ENCODE results near the gene ITGA7. TPM values are rescaled to one million over a fixed set of nuclear protein-coding genes. Genes with fewer than 3 reads are reported as not detected.

ITGA7 gene
- total RNA-seq, 1 donor from 2014 or later = 87.4 TPM

- DNase-seq = no peak
Measured at GRCh38 chr12:55736076-55736475, 28.4 kb upstream of the ITGA7 start.

GRCh38 chr12:55734595-55734994, 26.9 kb upstream of the ITGA7 start:
- DNase-seq = no peak

DNA sequence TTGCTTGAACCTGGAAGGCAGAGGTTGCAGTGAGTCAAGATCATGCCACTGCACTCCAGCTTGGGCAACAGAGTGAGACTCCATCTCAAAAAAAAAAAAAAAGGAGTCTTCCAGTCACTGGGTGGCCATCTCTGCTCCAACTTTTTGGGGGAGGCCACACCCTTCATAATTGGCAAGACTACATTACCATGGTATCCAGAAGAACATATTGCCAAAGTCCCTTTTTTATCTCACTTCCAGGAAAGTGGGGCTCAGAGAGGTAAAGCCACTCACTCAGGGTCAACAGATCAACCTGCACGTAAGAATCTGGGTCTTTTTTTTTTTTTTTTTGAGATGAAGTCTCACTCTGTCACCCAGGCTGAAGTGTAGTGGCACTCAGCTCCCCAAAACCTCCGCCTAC, 26.2 kb upstream of the ITGA7 start:
- no peak for DNase-seq

- no peak for DNase-seq
Measured at GRCh38 chr12:55733021-55733555, 25.4 kb upstream of the ITGA7 start.

DNA sequence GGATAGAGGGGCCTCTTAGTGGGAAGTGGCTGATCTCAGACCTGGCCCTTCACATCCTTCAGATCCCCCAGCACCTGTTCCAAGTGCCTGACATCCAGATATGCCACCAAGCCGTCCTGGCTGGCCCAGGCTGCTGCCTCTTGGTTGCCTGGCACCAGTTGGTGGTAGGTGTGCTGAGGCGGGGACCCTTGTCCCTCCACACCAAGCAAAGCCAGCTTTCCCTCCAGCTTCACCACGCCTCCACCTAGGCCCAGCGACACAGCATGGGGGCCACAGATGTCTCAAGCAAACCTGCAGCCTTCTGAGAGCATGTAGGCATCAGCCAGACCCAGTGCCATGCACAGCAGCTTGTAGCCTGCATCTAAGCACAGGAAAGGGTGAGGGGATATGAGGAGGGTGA, 24.6 kb upstream of the ITGA7 start:
- no peak for DNase-seq

DNA sequence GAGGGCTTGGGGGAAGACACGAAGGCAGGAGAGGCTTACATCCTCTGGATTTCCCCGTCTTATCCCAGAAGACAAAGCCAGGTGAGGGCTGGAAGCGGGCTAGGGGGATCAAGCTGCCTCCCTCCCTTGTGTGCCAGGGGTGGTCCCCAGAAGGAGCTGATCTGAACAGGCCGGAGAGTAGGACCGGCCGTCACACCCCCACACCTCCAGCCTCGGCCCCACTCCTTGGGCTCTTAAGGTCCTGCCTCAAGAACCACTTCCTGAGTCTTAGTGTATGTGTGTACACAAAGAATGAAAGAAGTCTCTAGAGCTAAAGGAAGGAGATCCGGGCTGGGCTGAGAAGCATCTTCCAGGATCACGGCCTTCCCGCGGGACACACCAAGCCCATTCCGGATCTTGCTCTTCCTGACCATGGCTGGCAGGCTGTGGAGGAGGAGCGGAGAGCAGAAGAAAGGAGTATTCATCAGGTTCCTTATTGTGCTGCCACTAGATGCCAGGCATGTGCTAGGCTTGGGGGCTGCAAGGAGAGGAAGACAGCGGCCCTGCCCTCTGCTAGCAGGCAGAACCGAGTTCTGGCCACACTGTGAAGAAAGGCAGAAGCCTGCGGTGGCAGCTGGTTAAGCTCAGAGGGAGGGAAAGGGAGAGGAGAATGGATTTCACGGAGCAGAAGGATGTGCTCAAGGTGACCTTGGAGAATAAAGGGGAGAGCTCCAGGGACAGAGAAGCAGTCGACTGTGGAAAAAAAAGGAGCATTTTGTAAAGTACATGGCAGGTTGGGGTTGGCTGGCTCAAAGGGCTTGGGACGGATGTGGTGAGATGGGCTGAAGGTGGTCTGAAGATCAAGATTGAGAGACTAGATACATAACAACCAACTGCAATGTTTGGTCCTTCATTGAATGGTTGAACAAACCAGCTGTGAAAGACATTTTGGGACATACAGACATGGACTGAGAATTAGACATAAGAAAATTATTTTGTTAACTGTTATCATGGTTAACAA, 22.4 kb upstream of the ITGA7 start:
- peak; percentile 73 for DNase-seq

- peak; percentile 97 for DNase-seq
Measured at GRCh38 chr12:55728939-55729818, 21.5 kb upstream of the ITGA7 start, which contains the start of gene CD63. CD63 (minus strand) TSS chr12:55729009; CDS start chr12:55728341, 668 bp downstream.

- peak; percentile 85 for DNase-seq
Measured at GRCh38 chr12:55728186-55728938, 20.7 kb upstream of the ITGA7 start.

DNA sequence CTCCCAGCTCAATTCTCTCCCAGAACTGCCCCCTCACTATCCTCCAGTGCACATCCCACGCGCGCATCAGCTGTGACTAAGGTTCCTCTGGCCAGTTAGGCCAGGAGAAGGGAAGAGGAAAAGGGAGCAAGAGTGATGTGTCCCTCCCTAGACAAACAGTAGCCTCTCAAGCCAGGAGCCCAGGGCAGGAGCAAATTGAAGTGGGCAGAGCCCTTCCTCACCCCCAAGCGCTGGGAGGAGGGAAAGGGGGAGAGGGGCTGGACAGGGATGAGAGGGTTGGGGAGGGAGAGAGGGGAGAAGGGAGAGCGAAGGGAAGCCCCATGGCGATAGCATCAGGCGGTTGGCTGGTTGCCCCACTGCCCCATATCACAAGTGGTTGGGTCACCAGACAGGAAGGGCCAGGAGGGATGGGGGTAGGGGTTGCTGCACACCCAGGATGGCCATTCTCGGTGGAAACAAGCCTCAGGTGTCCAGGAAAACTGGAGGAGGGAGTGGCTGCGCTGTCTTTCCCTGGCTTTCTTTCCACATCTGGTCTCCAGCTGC, 20.0 kb upstream of the ITGA7 start:
- DNase-seq = peak; percentile 70

DNA sequence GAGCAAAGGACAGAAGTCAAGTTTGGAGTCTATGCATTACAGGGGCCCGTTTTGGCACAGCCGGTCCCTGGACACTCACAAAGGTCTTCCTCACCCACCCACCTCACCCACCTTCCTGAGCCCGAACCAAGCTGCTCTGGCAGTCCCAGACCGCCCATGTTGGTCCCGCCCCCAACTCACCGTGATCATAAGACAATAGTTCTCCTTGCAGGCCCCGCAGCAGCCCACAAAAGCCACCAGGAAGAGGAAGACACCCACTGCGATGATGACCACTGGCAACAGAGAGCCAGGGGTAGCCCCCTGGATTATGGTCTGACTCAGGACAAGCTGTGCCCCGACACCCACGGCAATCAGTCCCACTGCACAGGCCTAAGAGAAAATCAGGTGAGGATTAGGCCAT, 19.3 kb upstream of the ITGA7 start:
- no peak for DNase-seq

GRCh38 chr12:55725556-55725955, 17.9 kb upstream of the ITGA7 start:
- DNase-seq = no peak

GRCh38 chr12:55724940-55725309, 17.2 kb upstream of the ITGA7 start:
- no peak for DNase-seq

DNA sequence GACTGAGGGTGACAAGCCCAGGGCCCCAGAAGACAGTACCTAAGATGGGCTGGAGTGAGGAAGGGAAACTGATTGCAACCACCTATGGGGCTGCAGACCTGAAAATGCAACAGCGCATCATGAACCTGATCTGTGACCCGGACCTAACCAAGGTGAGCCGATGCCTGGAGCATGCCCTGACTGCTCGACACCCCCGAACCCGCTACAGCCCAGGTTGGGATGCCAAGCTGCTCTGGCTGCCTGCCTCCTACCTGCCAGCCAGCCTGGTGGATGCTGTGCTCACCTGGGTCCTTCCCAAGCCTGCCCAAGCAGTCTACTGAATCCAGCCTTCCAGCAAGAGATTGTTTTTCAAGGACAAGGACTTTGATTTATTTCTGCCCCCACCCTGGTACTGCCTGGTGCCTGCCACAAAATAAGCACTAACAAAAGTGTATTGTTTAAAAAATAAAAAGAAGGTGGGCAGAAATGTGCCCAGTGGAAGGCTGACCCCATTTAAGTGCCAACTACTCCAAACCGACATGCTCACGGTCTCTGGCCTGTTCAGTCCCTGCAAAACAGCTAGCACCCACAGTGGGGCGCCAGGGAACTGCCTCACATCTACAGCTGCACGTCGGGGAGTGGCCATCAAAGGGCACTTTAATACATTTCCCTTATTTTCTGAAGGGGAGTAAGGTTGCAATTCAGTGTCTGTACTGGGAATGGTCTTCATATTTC, 16.7 kb upstream of the ITGA7 start:
- peak; percentile 49 for DNase-seq

DNA sequence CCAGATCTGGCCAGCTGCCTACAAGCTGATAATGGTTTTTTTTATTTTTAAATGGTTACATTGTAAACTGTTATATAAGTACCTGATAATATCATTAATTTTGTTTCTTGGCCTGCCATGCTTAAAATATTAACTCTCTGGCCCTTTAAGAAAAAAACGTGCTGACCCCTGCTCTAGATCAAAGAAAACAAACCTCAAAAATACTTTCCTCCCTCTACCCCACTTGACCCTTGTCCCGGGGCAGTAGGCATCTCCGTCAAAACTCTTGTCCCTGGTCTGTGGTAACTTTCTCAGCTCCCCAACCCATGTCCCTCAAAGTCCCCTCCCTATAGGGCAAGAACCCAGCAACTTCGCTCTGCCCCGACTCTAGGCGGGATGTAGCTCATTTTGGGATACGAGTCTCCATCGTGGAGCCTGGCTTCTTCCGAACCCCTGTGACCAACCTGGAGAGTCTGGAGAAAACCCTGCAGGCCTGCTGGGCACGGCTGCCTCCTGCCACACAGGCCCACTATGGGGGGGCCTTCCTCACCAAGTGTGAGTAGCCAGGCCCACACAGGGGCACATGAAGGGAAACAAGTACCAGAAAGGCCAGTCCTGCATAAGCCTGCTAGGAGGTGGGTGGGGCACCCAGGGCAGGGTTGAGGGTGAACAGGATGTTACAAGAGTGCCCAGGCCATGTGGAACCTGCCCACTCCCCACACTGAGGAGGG, 16.0 kb upstream of the ITGA7 start:
- no peak for DNase-seq

DNA sequence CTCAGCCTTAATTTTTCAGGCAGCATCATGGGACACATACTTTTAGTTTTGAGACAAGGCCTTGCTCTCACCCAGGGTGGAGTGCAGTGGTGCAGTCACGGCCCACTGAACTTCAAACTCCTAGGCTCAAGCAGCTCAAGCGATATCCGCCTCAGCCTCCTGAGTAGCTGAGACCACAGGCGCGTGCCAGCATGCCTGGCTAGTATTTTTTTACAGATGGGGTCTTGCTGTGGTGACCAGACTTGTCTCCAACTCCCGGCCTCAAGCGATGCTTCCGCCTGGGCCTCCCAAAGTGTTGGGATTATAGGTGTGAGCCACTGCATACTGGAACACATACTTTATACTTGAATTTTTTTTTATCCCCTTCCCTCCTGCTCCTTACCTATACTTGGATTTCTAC, 15.2 kb upstream of the ITGA7 start:
- DNase-seq = no peak

GRCh38 chr12:55721601-55722213, 14.0 kb upstream of the ITGA7 start:
- no peak for DNase-seq

- peak; percentile 48 for DNase-seq
Measured at GRCh38 chr12:55720894-55721444, 13.3 kb upstream of the ITGA7 start.

GRCh38 chr12:55720071-55720564, 12.4 kb upstream of the ITGA7 start, which contains the start of gene RDH5:
RDH5 (plus strand) TSS chr12:55720393; CDS start chr12:55721185, 792 bp downstream.
- DNase-seq = no peak

- DNase-seq = no peak
Measured at GRCh38 chr12:55719371-55719770, 11.7 kb upstream of the ITGA7 start.
